ENCODE results near the gene SLC6A3. TPM values are rescaled to one million over a fixed set of nuclear protein-coding genes. Genes with fewer than 3 reads are reported as not detected.

SLC6A3 gene
- total and polyA plus RNA-seq, 2 donors (not counting 3 experiments of a cell fraction or from before 2014, with no cell fraction given) = not detected

- dilution Hi-C loops (cut with MboI; ENCODE audit: extremely low pct_ligation_motif_present, low sequenced_read_pairs) = no loop called here
Measured at GRCh38 chr5:1370006-1370405, 75.2 kb downstream of the SLC6A3 start.

More at GRCh38 chr5:1370006-1370405, 75.2 kb downstream of the SLC6A3 start:
- H3K79me2 ChIP-seq (ENCODE audit: control insufficient read depth, insufficient read depth, low read length) = no peaks in the 10 kb centered on the region
- H3K4me1 ChIP-seq (ENCODE audit: control insufficient read depth, extremely low read depth, insufficient read depth, low read length) = no peaks in the 10 kb centered on the region
- ChIA-PET POLR2A (no interaction called here), CTCF (interaction anchor here (1.2 kb wide), 1 partner anchor 10 kb away, joined by 3 read pairs; no protein-coding TSS in a partner anchor)
- H3K27me3 ChIP-seq (ENCODE audit: control insufficient read depth in 2 of 2, insufficient read depth in 2 of 2, low read length in 2 of 2) = peaks cover 0 to 4% of the 10 kb centered on the region in 2 experiments
- H2AFZ ChIP-seq (ENCODE audit: low read depth, low read length) = no peak overlapping the region
- H3K4me2 ChIP-seq (ENCODE audit: insufficient read depth, low read length) = no peak overlapping the region
- H3K9me1 ChIP-seq (replicated peaks; ENCODE audit: control insufficient read depth, extremely low read depth, insufficient read depth, low read length) = no peaks in the 10 kb centered on the region
- TF ChIP-seq CTCF (IDR thresholded peaks at IDR 0.05; ENCODE audit: extremely low read depth in 1 of 2, insufficient read depth in 1 of 2, low read depth in 1 of 2, low read length in 2 of 2) (no peak), JUN (IDR thresholded peaks at IDR 0.05; ENCODE audit: borderline replicate concordance, insufficient read depth, insufficient read length, low read depth) (no peak), MYC (IDR thresholded peaks at IDR 0.05; ENCODE audit: low read depth, low read length) (no peak), POLR2A (IDR thresholded peaks at IDR 0.05; ENCODE audit: low read depth, low read length) (no peak), FOS (IDR thresholded peaks at IDR 0.05; ENCODE audit: borderline replicate concordance, insufficient read depth, low read length) (no peak), MAX (IDR thresholded peaks at IDR 0.05; ENCODE audit: insufficient read depth, insufficient read length) (no peak), POLR2AphosphoS5 (IDR thresholded peaks at IDR 0.05; ENCODE audit: insufficient read depth, low read depth, low read length) (no peak), GATA2 (IDR thresholded peaks at IDR 0.05; ENCODE audit: insufficient read depth, insufficient read length, low read depth, low read length) (no peak), EZH2 (IDR thresholded peaks at IDR 0.05; ENCODE audit: borderline replicate concordance, low read depth, low read length, severe bottlenecking) (no peak)
- BruUV-seq (replicated peaks) = no TSS peak
- no peak overlapping the region for H3K4me3 ChIP-seq (replicated peaks in 1 of 3; ENCODE audit: insufficient read depth in 1 of 3, low read depth in 1 of 3, low read length in 3 of 3)
- H3K27ac ChIP-seq (ENCODE audit: insufficient read depth, low read depth, low read length) = no peak overlapping the region
- no peaks in the 10 kb centered on the region for H4K20me1 ChIP-seq (replicated peaks; ENCODE audit: control insufficient read depth, extremely low read depth, insufficient read depth, low read length)
- no peaks in the 10 kb centered on the region for H3K9me3 ChIP-seq (replicated peaks; ENCODE audit: control insufficient read depth, insufficient read depth, low read length)
- FAIRE-seq (no peak), DNase-seq (ENCODE audit: low read depth, low spot score) (no peak)
- H3K9ac ChIP-seq (replicated peaks; ENCODE audit: extremely low read depth, insufficient read depth, low read length) = no peak overlapping the region
- intact Hi-C loops (cut with micrococcal nuclease) = no loop called here
- H3K36me3 ChIP-seq (ENCODE audit: control insufficient read depth in 2 of 2, extremely low read depth in 1 of 2, insufficient read depth in 2 of 2, low read length in 2 of 2) = no peaks in the 10 kb centered on the region
